Activated CD4-positive, alpha-beta T cell treated with anti-CD3 and anti-CD28 coated beads, Interleukin-2, amount 10 ng/mL, durations not matched to agents 24 days and 14 days (primary cell): ENCODE data around the gene SERPINH1. TPM values are rescaled to one million over a fixed set of nuclear protein-coding genes. Genes with fewer than 3 reads are reported as not detected.

Source experiments
- DNase-seq: peaks from one replicate; pipeline ENCODE4 v3.0.0; 2022
- H3K27ac Mint-ChIP-seq: one replicate; pipeline ENCODE4 v1.8.0; 2022; ENCODE audit warnings: mild to moderate bottlenecking, mixed read lengths
- H3K27me3 Mint-ChIP-seq: one replicate; pipeline ENCODE4 v1.8.0; 2022; ENCODE audit warnings: mixed read lengths
- H3K36me3 Mint-ChIP-seq: one replicate; pipeline ENCODE4 v1.8.0; 2022; ENCODE audit warnings: low read depth, mild to moderate bottlenecking, mixed read lengths
- H3K4me1 Mint-ChIP-seq: one replicate; pipeline ENCODE4 v1.8.0; 2021; ENCODE audit warnings: mixed read lengths
- H3K4me3 Mint-ChIP-seq: one replicate; pipeline ENCODE4 v1.8.0; 2022; ENCODE audit warnings: mild to moderate bottlenecking, moderate library complexity, mixed read lengths
- H3K9me3 Mint-ChIP-seq: one replicate; pipeline ENCODE4 v1.8.0; 2021; ENCODE audit warnings: mixed read lengths
- intact Hi-C: fragments of 100-400 bp; cut with micrococcal nuclease; formaldehyde crosslinking; loops from one replicate; pipeline ENCODE4 v1.15.1; 2023
- total RNA-seq: library from RNA; stranded (reverse); gene quantifications from 2 replicates; pipeline ENCODE4 v1.2.3, GENCODE V29; 2022

The SERPINH1 gene
- 29.6 and 30.3 TPM in 2 replicates for total RNA-seq

DNA sequence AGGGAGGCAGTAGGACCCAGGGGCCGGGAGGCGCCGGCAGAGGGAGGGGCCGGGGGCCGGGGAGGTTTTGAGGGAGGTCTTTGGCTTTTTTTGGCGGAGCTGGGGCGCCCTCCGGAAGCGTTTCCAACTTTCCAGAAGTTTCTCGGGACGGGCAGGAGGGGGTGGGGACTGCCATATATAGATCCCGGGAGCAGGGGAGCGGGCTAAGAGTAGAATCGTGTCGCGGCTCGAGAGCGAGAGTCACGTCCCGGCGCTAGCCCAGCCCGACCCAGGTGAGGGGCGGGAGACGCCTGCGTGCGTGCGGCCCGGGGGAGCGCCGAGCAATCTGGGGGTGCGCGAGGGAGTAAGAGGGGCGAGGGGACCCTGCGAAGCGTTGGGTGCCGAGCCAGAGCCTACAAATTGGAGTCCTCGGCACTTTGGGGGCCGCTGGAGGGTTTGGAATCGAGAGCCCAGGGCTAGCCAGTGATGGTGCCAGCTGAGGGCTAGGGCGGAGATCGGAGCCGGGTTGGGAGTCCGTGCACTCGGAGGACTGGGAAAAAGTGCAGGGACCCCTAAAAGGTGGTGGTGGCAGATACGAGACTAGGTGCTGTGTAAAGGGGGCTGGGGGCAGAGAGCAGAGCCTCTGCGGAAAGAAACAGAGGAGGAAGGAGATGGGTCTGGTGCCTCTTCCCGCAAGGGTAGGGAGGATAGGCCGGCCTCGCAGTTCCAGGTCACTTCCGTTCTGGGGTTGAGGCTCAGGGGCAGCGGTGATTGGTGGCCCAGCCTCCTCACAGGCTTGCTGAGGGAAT lies at the start of gene SERPINH1:
TSS of gene SERPINH1 (plus strand) at position 206 of the 788 bp plus-strand sequence. CDS start 4,097 bp downstream, outside the sequence.
- H3K9me3 Mint-ChIP-seq = no peaks in the 10 kb centered on the region
- H3K4me1 Mint-ChIP-seq = peaks cover 18% of the 10 kb centered on the region
- no peaks in the 10 kb centered on the region for H3K36me3 Mint-ChIP-seq
- peak within 1 kb of the TSS; percentile 92 for H3K27ac Mint-ChIP-seq
- intact Hi-C loops = loop anchor here (2.0 kb wide), 1 partner anchor 35 kb away; no protein-coding TSS in a partner anchor
- H3K27me3 Mint-ChIP-seq = peaks cover 5% of the 10 kb centered on the region
- H3K4me3 Mint-ChIP-seq = peak within 1 kb of the TSS; percentile 92
- peak; percentile 91 for DNase-seq

GRCh38 chr11:75513250-75513649 lies 48.8 kb upstream of the SERPINH1 start:
- DNase-seq = no peak
- intact Hi-C loops = no loop called here
- no peak overlapping the region for H3K27ac Mint-ChIP-seq
- H3K9me3 Mint-ChIP-seq = no peaks in the 10 kb centered on the region
- H3K36me3 Mint-ChIP-seq = peaks cover 3% of the 10 kb centered on the region
- peaks cover 17% of the 10 kb centered on the region for H3K4me1 Mint-ChIP-seq
- no peak overlapping the region for H3K4me3 Mint-ChIP-seq
- no peaks in the 10 kb centered on the region for H3K27me3 Mint-ChIP-seq

DNA sequence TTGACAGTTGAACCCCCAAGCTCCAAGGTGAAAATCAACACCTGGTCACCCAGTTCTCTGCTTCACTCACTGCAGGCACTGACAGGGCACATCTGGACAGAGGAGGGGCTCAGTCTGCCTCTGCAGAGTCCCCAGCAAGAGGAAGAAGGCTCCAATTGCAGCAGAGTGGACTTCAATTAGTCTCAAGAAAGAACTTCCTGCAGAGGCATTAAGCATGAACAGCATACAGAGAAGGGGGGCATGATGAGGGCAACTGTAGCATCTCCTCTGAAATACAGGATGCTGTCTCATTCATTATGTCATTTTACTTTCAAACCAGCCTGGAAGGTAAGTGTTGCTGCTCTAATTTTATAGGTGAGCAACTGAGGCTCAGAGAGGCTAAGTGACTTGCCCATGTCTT lies 47.5 kb upstream of the SERPINH1 start:
- Mint-ChIP-seq H3K27me3 (no peaks in the 10 kb centered on the region), H3K4me1 (peaks cover 12% of the 10 kb centered on the region), H3K36me3 (peaks cover 3% of the 10 kb centered on the region), H3K9me3 (no peaks in the 10 kb centered on the region), H3K4me3 (no peak overlapping the region), H3K27ac (no peak overlapping the region)
- intact Hi-C loops = no loop called here
- no peak for DNase-seq

DNA sequence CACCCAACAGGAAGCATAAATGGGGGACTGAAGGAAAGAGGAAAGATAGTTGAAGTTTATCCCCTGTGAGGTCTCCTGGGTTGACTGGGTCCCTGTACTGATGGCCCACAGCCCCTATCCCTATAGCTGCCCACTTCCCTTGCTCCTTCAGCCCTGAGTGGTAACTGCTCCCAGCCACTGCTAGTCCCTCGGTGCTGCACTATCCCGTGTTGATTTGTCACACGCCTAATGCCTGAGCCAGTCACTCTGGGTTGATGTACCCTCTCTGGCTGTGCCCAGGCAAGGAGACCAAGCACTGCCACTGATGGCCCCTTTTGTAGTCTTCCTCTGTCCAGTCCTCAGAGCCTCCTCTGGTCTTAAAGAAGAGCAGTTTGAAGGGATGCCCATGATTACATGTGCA lies 45.9 kb upstream of the SERPINH1 start:
- no peak for DNase-seq
- Mint-ChIP-seq H3K27ac (no peak overlapping the region), H3K9me3 (no peaks in the 10 kb centered on the region), H3K27me3 (no peaks in the 10 kb centered on the region), H3K4me1 (peaks cover 12% of the 10 kb centered on the region), H3K4me3 (no peak overlapping the region), H3K36me3 (peaks cover 3% of the 10 kb centered on the region)
- intact Hi-C loops = no loop called here

GRCh38 chr11:75516886-75517285 lies 45.2 kb upstream of the SERPINH1 start:
- Mint-ChIP-seq H3K36me3 (peaks cover 3% of the 10 kb centered on the region), H3K4me3 (no peak overlapping the region), H3K27me3 (no peaks in the 10 kb centered on the region), H3K4me1 (peaks cover 12% of the 10 kb centered on the region), H3K27ac (no peak overlapping the region), H3K9me3 (no peaks in the 10 kb centered on the region)
- intact Hi-C loops = no loop called here
- no peak for DNase-seq

DNA sequence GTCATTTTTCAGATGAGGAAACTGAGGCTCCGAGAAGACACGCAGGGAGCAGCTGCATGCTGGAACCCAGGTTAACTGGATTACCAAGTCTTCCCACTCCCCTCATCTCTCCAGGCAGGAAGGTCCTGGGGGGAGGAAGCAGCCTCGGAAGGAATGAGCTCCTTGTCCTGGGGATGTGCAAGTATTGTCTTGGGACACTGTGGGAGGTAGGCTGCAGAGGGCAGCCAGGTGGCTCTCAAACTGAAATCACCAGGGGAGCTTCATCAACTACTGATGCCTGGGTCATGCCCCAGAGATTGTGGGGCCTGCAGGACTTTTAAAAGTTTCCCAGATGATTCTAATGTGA lies 43.9 kb upstream of the SERPINH1 start:
- DNase-seq = no peak
- Mint-ChIP-seq H3K27me3 (no peaks in the 10 kb centered on the region), H3K4me1 (peaks cover 12% of the 10 kb centered on the region), H3K4me3 (no peak overlapping the region), H3K27ac (no peak overlapping the region), H3K36me3 (peaks cover 3% of the 10 kb centered on the region), H3K9me3 (no peaks in the 10 kb centered on the region)
- intact Hi-C loops = no loop called here

- no peak overlapping the region for H3K27ac Mint-ChIP-seq
- H3K9me3 Mint-ChIP-seq = no peaks in the 10 kb centered on the region
- no peak for DNase-seq
- intact Hi-C loops = no loop called here
- H3K4me3 Mint-ChIP-seq = no peak overlapping the region
- peaks cover 7% of the 10 kb centered on the region for H3K27me3 Mint-ChIP-seq
- peaks cover 3% of the 10 kb centered on the region for H3K36me3 Mint-ChIP-seq
- peaks cover 16% of the 10 kb centered on the region for H3K4me1 Mint-ChIP-seq
Observed at GRCh38 chr11:75518771-75519653, 43.0 kb upstream of the SERPINH1 start.

- peaks cover 24% of the 10 kb centered on the region for H3K4me1 Mint-ChIP-seq
- H3K9me3 Mint-ChIP-seq = no peaks in the 10 kb centered on the region
- H3K27me3 Mint-ChIP-seq = peaks cover 14% of the 10 kb centered on the region
- no peak overlapping the region for H3K4me3 Mint-ChIP-seq
- peaks cover 3% of the 10 kb centered on the region for H3K36me3 Mint-ChIP-seq
- intact Hi-C loops = no loop called here
- DNase-seq = no peak
- H3K27ac Mint-ChIP-seq = no peak overlapping the region
Observed at GRCh38 chr11:75520688-75521087, 41.4 kb upstream of the SERPINH1 start.

GRCh38 chr11:75522286-75523044 lies 39.6 kb upstream of the SERPINH1 start:
- intact Hi-C loops = no loop called here
- no peak overlapping the region for H3K4me3 Mint-ChIP-seq
- no peak for DNase-seq

DNA sequence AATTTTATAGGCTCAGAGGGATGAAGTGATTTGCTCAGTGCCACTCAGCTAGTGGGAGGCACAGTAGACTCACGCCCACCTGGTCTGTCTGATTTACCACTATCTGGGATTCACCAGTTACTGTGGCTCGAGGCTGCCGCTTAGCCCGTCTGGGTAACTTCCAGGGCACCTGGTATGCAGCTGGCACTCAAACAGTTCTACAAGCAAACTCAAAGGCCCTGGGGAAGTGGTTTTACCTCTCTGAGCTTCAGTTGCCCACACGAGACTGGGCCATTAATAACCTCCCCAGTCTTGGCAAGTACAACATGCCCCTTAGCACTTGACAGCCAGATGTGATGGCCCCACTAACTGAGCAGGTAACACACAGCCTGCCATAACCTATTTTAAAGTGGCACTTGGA lies 38.9 kb upstream of the SERPINH1 start:
- Mint-ChIP-seq H3K9me3 (no peaks in the 10 kb centered on the region), H3K4me3 (no peak overlapping the region), H3K36me3 (no peaks in the 10 kb centered on the region), H3K27me3 (peaks cover 20% of the 10 kb centered on the region), H3K27ac (no peak overlapping the region), H3K4me1 (peaks cover 17% of the 10 kb centered on the region)
- intact Hi-C loops = no loop called here
- no peak for DNase-seq

More at GRCh38 chr11:75522286-75523044, 39.6 kb upstream of the SERPINH1 start:
- no peaks in the 10 kb centered on the region for H3K9me3 Mint-ChIP-seq
- no peak overlapping the region for H3K27ac Mint-ChIP-seq
- peaks cover 16% of the 10 kb centered on the region for H3K27me3 Mint-ChIP-seq
- H3K4me1 Mint-ChIP-seq = peaks cover 20% of the 10 kb centered on the region
- H3K36me3 Mint-ChIP-seq = no peaks in the 10 kb centered on the region

GRCh38 chr11:75523811-75524664 lies 38.0 kb upstream of the SERPINH1 start:
- Mint-ChIP-seq H3K36me3 (no peaks in the 10 kb centered on the region), H3K4me3 (peak overlapping the region; percentile 80), H3K27me3 (peaks cover 25% of the 10 kb centered on the region), H3K4me1 (peaks cover 17% of the 10 kb centered on the region), H3K27ac (no peak overlapping the region), H3K9me3 (no peaks in the 10 kb centered on the region)
- intact Hi-C loops = loop anchor here (2.0 kb wide), 1 partner anchor 31 kb away; no protein-coding TSS in a partner anchor
- DNase-seq = no peak

DNA sequence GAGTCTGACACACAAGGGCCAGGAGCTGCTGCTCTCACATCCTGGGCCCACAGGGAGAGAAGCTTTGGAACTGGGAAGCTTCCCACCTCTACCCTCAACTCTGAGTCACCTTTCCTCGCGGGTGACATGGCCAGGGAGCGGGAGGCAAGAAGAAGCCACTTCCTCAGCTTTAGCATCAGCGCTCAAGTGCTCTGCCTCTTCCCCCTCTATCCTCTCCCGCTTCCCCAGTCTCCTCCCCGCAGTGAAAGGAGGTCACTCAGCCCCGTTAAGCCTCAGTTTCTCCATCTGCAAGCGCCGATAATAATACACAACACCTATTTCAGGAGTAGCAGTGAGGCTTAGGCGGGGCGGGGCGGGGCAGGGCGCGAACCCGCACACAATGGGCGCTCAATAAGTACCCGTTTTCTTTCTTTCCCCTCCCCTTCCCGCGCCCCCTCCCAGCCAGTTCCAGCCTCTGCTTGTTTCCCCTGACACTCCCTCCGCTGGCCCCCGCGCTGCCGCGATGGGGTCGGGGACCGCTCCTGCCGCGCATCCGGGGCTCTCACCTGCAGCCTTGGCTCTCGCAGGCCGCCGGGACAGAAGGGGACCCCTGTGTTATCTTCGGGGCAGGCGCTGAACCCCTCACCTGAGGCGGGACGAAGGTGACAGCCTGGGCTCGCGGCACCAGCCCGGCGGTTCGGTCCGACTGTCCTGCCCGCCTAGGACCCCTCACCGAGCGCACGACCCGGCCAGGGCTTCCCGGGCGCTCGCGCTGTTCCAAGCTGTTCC lies 37.2 kb upstream of the SERPINH1 start:
- peak; percentile 81 for DNase-seq
- peaks cover 15% of the 10 kb centered on the region for H3K4me1 Mint-ChIP-seq
- no peaks in the 10 kb centered on the region for H3K36me3 Mint-ChIP-seq
- H3K27ac Mint-ChIP-seq = no peak overlapping the region
- intact Hi-C loops = loop anchor here (2.0 kb wide), 1 partner anchor 32 kb away; no protein-coding TSS in a partner anchor
- H3K27me3 Mint-ChIP-seq = peaks cover 27% of the 10 kb centered on the region
- no peaks in the 10 kb centered on the region for H3K9me3 Mint-ChIP-seq
- H3K4me3 Mint-ChIP-seq = peak overlapping the region; percentile 80
